IMR-90 (cell line): ENCODE data around the gene ADARB2.

Source experiments
- BHLHE40 ChIP-seq: fragments of 150-350 bp; IDR thresholded peaks from 2 replicates; pipeline ENCODE4 v1.6.1; 2016; ENCODE audit warnings: mild to moderate bottlenecking, low read depth, low read length
- CEBPB ChIP-seq: IDR thresholded peaks from 2 replicates; pipeline ENCODE4 v1.6.1; 2012; ENCODE audit warnings: low read depth, low read length, improper control_type of control experiment
- FOS ChIP-seq: fragments of 150-350 bp; IDR thresholded peaks from 2 replicates; pipeline ENCODE4 v1.6.1; 2016; ENCODE audit warnings: low read depth, low read length
- MAFK ChIP-seq: IDR thresholded peaks from 2 replicates; pipeline ENCODE4 v1.6.1; 2012; ENCODE audit warnings: low read depth, low read length, improper control_type of control experiment
- MAZ ChIP-seq: IDR thresholded peaks from 2 replicates; pipeline ENCODE4 v1.6.1; 2012; ENCODE audit warnings: low read depth, mild to moderate bottlenecking, low read length, improper control_type of control experiment, moderate library complexity, borderline replicate concordance
- MXI1 ChIP-seq: IDR thresholded peaks from 2 replicates; pipeline ENCODE4 v1.6.1; 2012; ENCODE audit warnings: low read depth, mild to moderate bottlenecking, low read length, moderate library complexity, borderline replicate concordance
- POLR2A ChIP-seq: IDR thresholded peaks from 2 replicates; pipeline ENCODE4 v1.6.1; 2012; ENCODE audit warnings: mild to moderate bottlenecking, low read depth, low read length
- RAD21 ChIP-seq: IDR thresholded peaks from 2 replicates; pipeline ENCODE4 v1.6.1; 2012; ENCODE audit warnings: low read length, improper control_type of control experiment
- SMC3 ChIP-seq: fragments of 150-350 bp; IDR thresholded peaks from 2 replicates; pipeline ENCODE4 v1.6.1; 2016; ENCODE audit warnings: low read depth, mild to moderate bottlenecking, antibody characterized with exemption, low read length, moderate library complexity
- TF ChIP-seq, protein P1 (sequence below): conservative IDR thresholded peaks from 2 replicates; pipeline ENCODE4 v1.5.1; 2012; ENCODE audit warnings: mild to moderate bottlenecking, low read depth, low read length, improper control_type of control experiment
- TF ChIP-seq, protein P2 (sequence below): fragments of 150-350 bp; IDR thresholded peaks from 2 replicates; pipeline ENCODE4 v1.6.1; 2016; ENCODE audit warnings: low read depth, mild to moderate bottlenecking, low read length, moderate library complexity, borderline replicate concordance
- TF ChIP-seq, protein P3 (sequence below): fragments of 150-350 bp; IDR thresholded peaks from 2 replicates; pipeline ENCODE4 v1.6.1; 2017; ENCODE audit warnings: mild to moderate bottlenecking, antibody characterized with exemption, low read length, low read depth

DNA sequence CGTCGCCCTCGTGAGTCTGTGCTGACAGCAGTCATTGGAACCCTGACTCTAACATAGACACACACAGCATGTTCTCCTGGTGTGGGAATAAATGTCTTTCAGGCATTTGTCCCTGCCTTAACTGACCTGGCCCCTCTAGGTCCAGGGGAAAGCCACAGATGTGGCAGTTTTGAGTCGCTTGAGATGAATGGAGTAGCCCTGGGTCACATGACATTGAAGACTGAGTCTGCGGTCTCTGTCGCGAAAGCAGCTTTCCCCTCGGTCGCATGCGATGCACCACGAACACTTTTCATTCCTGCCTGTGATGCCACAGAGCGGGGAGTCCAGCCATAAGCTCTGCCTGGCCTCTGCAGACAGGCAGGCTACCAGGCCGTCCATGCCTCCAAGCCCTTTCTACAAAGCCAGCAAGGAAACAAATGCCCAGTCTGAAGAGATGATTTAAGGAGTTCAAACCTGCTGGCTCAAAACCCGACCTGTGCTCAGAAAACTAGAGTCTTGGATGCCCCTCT, 508.8 kb downstream of the ADARB2 start:
- TF ChIP-seq, protein P1, sequence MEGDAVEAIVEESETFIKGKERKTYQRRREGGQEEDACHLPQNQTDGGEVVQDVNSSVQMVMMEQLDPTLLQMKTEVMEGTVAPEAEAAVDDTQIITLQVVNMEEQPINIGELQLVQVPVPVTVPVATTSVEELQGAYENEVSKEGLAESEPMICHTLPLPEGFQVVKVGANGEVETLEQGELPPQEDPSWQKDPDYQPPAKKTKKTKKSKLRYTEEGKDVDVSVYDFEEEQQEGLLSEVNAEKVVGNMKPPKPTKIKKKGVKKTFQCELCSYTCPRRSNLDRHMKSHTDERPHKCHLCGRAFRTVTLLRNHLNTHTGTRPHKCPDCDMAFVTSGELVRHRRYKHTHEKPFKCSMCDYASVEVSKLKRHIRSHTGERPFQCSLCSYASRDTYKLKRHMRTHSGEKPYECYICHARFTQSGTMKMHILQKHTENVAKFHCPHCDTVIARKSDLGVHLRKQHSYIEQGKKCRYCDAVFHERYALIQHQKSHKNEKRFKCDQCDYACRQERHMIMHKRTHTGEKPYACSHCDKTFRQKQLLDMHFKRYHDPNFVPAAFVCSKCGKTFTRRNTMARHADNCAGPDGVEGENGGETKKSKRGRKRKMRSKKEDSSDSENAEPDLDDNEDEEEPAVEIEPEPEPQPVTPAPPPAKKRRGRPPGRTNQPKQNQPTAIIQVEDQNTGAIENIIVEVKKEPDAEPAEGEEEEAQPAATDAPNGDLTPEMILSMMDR: no peak
- no peak for TF ChIP-seq CEBPB
- TF ChIP-seq RAD21: no peak
- no peak for TF ChIP-seq SMC3
- TF ChIP-seq, protein P2, sequence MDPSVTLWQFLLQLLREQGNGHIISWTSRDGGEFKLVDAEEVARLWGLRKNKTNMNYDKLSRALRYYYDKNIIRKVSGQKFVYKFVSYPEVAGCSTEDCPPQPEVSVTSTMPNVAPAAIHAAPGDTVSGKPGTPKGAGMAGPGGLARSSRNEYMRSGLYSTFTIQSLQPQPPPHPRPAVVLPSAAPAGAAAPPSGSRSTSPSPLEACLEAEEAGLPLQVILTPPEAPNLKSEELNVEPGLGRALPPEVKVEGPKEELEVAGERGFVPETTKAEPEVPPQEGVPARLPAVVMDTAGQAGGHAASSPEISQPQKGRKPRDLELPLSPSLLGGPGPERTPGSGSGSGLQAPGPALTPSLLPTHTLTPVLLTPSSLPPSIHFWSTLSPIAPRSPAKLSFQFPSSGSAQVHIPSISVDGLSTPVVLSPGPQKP: no peak
- no peak for TF ChIP-seq POLR2A
- TF ChIP-seq MAZ: no peak
- no peak for TF ChIP-seq MXI1
- no peak for TF ChIP-seq BHLHE40
- no peak for TF ChIP-seq FOS
- TF ChIP-seq MAFK: no peak
- TF ChIP-seq, protein P3, sequence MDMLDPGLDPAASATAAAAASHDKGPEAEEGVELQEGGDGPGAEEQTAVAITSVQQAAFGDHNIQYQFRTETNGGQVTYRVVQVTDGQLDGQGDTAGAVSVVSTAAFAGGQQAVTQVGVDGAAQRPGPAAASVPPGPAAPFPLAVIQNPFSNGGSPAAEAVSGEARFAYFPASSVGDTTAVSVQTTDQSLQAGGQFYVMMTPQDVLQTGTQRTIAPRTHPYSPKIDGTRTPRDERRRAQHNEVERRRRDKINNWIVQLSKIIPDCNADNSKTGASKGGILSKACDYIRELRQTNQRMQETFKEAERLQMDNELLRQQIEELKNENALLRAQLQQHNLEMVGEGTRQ: no peak
